HL-60/S4 treated with phorbol 12-myristate 13-acetate at 8.2 ng/mL for 4 days and 3 days (cell line): ENCODE results near the gene GJB5.
"Not testable (repeated sequence)": the region's sequence is repeated elsewhere in the genome, so short reads cannot be mapped to it uniquely, and the experiment has no call there.

ENCODE experiments used
- in situ Hi-C: fragments of 300-500 bp; cut with MboI; formaldehyde crosslinking; loops from 2 replicates; pipeline ENCODE4 v1.15.0; 2022; ENCODE audit warnings: low sequenced_read_pairs

Gene GJB5

DNA sequence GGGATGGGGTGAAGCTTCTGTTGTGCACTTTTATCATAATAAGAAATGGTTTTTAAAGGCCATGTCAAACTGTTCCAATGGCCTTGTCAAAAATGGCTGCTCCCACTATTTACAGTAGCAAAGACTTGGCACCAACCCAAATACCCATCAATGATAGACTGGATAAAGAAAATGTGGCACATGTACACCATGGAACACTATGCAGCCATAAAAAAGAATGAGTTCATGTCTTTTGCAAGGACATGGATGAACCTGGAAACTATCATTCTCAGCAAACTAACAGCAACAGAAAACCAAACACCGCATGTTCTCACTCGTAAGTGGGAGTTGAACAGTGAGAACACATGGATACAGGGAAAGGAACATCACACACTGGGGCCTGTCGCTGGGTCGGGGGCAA is 18.3 kb downstream of the GJB5 start:
- in situ Hi-C loops, result not testable (repeated sequence)

DNA sequence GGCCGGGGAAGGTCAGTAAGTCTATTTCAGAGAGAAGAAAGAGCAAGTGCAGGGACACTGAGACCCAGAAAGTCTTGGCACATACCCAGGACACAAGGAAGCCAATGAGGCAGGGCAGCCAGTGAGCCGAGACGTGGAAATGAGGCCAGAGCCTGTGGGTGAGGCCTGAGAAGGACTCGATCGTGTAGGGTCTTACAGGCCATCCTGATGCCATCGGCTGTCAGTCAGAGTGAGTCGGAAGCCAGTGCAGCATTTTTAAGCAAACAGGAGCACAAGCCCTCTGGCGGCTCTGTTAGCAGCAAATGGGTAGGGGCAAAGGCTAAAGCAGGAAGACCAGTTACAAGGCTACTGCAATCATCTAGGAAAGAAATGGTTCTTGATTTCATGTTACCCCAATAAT is 20.1 kb downstream of the GJB5 start:
- in situ Hi-C loops, result no loop called here

DNA sequence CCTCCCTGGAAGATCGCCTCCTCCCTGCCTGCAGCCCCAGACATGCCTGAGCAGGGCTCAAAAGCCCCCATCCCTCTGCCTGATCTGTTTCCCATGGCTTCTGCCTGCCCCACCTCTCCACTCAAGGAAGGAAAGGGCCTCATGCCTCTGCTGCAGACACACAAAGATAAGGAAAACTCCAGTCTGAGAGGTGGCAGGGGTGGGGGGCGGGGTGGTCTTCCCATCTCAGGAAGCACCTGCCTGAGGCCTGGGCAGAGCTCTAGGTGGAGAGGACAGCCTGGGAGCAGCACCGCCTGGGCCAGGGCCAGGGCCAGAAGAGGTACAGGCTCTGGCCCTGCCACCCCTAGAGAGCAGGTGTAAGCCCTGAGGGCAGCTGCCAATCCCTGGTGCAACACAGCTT is 22.1 kb downstream of the GJB5 start:
- in situ Hi-C loops, result no loop called here

DNA sequence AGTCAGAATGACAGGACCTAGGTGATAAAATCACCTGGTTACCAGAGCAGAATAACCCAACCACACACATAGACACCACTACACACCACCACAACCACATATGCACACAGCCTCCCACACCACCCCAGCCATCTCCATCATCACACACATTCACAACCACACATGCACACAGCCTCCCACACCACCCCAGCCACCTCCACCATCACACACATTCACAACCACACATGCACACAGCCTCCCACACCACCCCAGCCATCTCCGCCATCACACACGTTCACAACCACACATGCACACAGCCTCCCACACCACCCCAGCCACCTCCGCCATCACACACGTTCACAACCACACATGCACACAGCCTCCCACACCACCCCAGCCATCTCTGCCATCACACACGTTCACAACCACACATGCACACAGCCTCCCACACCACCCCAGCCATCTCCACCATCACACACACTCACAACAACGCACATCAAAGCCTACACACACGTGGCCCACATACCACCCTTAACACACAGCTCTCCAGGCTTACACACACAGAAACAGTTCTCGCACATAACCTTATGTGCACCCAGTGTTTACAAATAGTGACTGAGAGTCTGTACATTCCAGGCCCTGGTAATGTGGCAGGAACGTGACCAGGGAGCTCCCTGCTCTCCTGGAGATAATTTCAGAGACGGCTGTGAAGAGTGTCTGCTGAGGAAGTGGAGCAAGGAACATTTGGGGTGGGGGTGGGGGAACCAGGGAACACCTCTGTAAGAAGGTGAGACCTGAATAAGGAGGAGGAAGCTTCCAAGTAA is 22.9 kb downstream of the GJB5 start:
- in situ Hi-C loops, result no loop called here

DNA sequence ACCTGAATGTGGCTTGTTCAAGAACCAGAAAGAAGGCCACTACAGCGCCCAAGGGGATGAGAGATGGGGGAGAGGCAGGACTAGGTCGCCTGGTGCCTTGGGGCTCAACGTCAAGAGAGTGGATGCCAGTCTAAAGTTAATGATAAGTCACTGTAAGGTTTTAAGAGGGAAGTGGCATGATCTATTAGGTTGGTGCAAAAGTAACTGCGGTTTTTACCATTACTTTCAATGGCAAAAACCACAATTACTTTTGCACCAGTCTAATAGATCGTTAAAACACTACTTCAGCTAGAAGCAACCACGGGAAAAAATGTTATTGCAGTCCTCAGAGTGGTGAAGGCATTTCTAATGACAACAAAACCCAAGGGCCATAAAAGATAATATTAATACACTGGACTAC is 23.5 kb downstream of the GJB5 start:
- in situ Hi-C loops, result no loop called here

DNA sequence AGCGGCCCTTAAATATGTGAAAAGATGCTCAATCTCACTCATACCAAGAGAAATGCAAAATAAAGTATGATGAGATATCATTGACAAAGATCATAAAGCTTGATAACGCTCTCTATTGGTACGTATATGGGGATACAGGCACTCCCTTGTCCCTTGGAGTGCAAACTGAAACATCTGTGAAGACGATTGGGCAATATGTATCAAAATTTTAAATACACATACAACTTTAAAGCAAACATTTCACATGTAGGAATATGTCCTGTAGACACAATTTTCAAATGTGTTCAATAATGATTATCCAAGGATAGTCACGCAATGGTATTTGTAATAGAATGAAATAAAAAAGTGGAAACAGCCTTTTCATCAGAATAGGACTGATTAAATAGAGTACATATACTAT is 24.2 kb downstream of the GJB5 start:
- in situ Hi-C loops, result no loop called here

DNA sequence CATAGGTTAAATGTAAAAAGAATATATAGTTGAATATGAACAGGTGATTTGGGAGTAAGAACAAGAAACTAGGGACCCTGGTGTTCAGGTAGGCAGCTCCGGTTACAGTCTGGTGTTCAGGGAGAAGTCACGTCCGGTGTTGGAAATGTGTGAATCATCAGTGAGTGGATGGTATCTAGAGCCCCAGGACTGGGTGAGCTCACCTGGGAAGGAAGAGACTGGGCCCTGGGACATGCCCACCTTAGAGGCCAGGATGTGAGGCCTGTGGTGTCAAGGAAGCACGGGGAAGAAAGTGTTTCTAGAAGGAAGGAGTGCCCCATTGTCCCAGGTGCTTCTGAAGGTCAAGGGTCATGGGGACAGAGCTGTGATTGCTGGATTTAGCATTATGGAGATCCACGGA is 24.7 kb downstream of the GJB5 start:
- in situ Hi-C loops, result no loop called here

DNA sequence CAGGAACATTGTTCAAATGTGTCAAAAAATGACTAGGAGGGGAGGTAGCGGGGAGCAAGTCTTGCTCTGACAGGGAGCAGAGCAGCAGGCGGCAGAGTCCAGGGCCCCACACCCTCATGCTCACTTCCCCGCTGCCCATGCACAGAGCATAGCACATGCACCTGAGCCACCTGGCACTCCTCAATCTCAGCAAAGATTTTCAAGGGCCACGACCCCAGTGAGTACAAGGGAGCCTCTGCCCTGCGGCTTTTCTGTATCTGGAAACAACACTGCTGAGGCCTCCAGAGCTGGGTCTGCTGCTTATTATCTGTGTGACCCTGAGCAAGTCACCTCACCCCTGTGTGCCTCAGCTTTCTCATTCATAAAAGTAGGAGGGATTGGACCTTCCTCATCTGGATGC is 25.1 kb downstream of the GJB5 start:
- in situ Hi-C loops, result no loop called here

DNA sequence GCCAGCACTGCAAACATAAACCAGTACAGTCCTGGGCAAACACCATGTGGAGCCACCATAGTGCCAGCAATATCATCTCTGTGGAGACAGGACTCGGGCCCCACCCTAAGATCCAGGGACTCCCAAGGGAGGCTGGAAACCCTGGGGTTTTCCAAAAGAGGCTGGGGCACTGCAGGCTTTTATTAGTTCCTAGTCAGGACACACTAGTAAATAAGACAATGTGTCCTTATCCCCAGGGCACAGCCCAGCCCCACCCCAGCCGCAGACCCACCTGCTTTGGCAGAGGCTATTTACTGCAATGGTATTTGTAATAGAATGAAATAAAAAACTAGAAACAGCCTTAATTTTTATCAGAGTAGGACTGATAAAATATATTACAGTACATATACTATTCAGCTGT is 25.7 kb downstream of the GJB5 start:
- in situ Hi-C loops, result no loop called here

DNA sequence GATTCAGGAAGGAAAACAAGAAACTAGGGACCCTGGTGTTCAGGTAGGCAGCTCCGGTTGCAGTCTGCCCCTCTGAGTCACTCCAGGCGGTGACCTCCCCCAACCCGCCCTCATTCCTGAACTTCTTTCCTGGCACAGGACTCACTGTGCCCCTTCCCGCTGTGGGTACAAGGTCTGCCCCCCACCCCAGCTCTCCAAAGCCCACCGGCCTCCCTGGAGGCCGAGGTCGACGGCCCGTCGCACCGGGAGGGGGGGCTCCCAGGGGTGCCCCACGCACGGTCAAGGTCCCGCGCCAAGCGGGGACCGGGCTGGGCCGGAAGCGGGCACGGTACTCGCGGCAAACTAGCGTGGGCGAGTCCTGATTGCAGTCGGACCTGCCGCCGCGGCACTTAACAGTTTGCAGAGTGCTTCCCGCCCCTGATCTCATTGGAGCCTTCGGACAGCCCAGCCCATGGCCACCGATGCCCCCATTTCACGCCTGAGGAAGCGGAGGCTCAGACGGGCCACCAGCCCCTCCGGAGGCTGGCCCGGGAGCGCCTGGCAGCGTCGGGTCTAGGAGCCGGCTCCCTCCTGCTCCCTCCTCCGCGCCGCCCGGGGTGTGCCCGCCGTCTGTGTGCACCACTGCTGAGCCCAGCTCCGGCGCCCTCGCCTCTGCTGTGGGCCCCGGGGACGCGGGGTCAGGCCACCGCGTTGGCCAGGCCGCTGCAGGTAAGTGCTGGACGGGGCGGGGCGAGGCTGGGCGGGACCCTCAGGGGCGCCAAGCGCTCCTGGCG is 26.4 kb downstream of the GJB5 start, which contains the start of gene GJB3:
Gene GJB3, plus strand, starts transcription at position 144 of the 773 bp plus-strand sequence. CDS start 3,549 bp downstream, outside the sequence.
- in situ Hi-C loops, result no loop called here

DNA sequence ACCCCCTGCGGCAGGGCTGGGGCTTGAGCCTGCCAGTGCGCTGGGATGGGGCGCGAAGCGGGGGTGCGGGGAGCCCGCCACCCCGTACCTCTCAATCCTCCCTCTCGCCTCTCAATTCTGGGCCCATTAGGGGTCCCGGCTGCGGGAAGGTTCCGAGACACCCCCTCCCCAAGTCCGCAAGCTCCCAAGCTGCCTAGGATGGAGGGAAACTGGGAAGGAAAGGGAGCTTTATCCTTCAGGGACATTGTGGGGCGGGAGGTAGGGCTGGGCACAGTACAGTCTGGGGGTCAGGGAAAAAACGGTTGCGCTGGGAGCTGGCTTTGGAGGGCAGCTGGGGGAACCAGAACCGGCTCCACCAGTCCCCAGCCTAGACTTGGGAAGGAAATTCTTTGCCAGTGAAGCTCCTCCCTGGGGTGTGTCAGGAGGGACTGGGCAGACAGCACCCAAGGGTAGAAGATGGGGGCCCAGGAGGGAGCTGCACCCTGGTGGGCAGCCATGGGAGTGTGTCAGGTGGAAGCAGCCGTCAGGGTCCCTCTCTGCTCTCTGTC is 27.1 kb downstream of the GJB5 start:
- in situ Hi-C loops, result no loop called here

DNA sequence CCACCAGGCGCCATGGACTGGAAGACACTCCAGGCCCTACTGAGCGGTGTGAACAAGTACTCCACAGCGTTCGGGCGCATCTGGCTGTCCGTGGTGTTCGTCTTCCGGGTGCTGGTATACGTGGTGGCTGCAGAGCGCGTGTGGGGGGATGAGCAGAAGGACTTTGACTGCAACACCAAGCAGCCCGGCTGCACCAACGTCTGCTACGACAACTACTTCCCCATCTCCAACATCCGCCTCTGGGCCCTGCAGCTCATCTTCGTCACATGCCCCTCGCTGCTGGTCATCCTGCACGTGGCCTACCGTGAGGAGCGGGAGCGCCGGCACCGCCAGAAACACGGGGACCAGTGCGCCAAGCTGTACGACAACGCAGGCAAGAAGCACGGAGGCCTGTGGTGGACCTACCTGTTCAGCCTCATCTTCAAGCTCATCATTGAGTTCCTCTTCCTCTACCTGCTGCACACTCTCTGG is 29.9 kb downstream of the GJB5 start:
- in situ Hi-C loops, result no loop called here

DNA sequence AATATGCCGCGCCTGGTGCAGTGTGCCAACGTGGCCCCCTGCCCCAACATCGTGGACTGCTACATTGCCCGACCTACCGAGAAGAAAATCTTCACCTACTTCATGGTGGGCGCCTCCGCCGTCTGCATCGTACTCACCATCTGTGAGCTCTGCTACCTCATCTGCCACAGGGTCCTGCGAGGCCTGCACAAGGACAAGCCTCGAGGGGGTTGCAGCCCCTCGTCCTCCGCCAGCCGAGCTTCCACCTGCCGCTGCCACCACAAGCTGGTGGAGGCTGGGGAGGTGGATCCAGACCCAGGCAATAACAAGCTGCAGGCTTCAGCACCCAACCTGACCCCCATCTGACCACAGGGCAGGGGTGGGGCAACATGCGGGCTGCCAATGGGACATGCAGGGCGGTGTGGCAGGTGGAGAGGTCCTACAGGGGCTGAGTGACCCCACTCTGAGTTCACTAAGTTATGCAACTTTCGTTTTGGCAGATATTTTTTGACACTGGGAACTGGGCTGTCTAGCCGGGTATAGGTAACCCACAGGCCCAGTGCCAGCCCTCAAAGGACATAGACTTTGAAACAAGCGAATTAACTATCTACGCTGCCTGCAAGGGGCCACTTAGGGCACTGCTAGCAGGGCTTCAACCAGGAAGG is 30.5 kb downstream of the GJB5 start:
- in situ Hi-C loops, result no loop called here

DNA sequence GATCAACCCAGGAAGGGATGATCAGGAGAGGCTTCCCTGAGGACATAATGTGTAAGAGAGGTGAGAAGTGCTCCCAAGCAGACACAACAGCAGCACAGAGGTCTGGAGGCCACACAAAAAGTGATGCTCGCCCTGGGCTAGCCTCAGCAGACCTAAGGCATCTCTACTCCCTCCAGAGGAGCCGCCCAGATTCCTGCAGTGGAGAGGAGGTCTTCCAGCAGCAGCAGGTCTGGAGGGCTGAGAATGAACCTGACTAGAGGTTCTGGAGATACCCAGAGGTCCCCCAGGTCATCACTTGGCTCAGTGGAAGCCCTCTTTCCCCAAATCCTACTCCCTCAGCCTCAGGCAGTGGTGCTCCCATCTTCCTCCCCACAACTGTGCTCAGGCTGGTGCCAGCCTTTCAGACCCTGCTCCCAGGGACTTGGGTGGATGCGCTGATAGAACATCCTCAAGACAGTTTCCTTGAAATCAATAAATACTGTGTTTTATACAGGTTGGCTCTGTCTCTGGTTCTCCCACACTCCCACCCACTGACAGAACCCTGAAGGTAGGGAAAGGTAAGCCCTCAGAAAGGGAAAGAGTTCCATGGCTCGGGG is 31.1 kb downstream of the GJB5 start:
- in situ Hi-C loops, result no loop called here

DNA sequence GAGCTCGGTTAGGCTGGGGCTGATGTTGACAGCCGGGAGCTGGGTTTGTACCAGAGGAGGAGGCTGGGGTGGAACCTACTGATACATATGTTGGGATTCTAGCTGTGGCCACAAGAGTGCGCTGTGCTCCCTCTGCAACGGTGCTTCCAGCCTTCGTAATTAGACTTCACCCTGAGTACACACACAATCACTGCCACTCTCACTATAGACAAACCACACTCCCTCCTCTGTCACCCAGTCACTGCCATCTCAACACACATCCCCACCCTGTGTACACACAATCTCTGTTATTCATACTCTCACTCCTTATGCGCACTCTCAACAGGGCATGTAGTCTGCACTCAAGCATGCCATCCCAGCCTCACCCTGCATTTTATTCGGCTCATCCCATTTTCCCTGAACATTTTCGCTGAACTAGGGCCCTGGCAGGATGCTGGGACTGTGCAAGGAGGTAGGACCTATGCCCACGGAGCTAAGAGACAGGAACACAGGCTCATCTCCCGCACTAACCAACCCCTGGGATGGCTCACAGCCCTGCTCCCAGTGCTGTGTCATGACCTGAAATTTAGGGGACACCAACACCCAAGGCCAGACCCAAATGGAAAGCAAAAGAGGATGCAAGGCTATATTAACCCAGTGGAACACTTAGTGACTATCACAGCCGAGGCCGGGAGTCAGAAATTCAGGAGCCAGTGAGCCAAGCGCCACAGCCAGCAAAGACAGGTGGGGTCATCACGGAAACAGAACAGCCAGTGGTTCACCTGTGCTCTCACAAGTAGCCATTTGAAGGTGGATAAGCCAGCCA is 31.9 kb downstream of the GJB5 start:
- in situ Hi-C loops, result no loop called here

DNA sequence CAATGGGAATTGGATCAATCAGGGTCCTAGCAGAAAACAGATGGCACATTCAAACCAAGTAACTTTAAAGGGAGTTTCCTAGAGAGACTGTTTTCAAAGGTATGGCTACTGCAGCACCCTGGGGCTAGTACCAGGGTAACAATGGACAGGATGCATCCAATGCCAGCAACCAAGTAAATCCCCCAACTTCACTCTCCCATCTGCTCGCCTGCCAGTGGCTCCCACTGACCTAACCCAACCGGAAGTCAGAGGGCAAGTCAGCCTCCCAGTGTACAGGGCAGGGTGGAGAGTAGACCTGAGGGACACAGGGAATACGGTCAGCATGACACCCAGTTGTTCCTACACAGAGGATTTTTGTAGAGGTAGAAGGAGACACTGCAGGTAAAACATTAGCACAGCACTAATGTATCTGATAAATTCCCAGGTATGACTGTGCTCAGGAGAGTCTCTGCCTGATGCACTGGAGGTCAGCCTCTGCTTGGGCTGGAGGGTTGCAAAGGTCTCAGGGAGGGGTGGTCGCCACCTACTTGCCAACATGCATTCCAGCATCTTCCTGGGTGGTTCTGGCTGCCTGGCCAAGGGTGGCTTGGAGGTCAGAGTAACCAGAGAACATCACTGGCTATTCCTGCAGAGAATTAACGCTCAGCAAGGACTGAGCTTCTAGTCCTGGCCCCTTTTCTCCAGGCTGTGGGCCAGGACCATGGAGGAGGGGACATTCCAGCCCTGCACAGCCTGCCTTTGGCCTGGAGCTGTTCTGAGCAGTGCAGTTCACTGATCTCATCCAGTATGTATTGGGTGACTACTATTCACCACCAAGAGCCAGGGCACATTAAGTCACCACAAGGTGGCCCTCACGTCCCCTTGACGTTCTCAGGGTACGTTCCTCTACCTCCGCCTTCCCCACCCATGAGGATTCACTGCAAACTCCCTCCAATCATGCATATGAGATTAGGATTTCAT is 32.9 kb downstream of the GJB5 start:
- in situ Hi-C loops, result no loop called here

DNA sequence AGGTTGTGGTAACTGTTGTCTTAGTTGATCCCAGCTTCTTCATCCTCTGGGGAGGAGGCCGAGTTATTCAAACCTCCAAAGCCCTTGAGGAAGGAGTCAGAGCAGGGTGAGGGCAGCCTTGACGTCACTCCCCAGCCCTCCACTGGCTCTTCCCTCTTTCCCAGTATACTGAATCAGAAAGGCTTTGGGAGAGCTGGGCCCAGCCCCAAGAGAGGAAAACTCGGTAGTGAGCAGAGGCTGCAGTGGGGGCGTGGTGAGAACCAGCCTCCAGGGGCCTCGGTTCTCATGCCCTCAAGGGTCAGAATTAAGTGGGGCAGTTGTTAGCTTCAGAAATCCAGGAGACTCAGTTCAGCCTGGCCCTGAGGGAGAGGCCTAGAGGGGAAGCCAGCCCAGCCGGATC is 36.1 kb downstream of the GJB5 start:
- in situ Hi-C loops, result no loop called here

DNA sequence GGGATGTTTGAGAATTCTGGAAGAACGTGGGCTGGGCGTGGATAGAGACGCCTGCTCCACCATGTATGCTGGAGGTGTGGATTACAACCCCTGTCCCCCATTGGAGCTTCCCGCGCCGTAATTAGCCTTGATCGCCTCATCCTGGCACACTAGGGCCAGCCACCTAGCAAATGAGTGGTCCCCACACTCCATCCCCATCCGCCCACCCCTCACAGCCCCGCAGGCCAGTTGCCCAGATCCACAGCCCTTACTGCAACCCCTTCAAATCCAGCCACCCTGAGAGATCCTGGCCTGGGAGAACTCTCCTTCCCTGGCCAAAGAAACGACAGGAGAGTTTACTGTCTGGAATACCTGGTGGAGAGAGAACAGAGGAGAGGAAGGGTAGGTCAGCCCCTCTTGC is 37.6 kb downstream of the GJB5 start:
- in situ Hi-C loops, result no loop called here
